ENCODE measurements around the gene RAB7A.
"Not testable (repeated sequence)": the region's sequence is repeated elsewhere in the genome, so short reads cannot be mapped to it uniquely, and the experiment has no call there.

Gene RAB7A

DNA sequence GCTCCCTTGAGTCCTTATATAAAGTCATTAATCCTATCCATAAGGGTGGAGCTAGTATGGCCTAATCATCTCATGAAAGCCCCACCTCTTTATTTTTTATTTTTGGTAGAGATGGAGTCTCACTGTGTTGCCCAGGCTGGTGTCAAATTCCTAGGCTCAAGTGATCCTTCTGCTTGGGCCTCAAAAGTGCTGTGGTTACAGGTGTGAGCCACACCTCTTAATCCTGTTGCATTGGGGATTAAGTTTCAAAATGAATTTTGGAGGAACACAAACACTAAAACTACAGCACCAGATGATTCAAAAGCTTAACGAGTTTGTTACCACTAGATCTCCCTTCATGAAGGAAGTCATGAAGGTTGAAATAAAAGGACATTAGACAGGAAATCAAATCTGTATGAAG is 27.7 kb downstream of the RAB7A start:
- DNase-seq (ENCODE audit: low read depth, low spot score), result no peak

DNA sequence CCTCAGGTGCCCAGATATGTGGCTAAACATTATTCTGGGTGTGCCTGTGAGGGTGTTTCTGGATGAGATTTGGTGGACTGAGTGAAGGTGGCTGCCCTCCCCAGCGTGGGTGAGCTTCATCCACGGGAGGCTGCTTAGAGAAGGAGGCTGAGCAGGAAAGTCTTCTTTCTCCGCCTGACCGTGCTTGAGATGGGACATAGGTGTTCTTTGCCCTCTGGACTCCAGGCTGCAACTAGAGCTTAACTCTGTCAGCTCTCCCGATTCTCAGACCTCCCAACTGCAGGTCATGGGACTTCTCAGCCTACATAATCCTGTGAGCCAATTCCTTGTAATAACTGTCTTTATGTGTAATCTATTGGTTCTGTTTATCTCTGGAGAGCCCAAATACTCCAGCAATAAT is 34.1 kb downstream of the RAB7A start:
- DNase-seq (ENCODE audit: low read depth, low spot score), result no peak

DNA sequence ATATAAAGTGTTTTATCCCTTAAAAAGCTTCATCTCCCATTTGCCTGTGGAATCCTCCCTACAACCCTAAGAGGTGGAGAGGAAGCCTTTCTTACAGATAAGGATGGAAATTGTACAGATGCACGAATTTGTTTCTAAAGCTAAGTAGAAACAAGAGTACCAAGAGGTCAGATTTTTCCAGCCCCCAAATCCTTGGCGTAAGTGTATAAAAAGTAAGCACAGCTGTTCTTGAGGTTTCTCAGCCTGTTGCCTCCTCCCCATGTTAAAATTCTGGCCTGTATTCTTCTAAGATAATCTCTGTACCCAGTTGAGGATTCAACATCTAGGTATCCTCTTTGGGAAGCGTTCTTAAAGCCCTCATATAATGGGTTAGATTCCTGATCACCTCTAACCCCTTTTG is 34.9 kb downstream of the RAB7A start:
- DNase-seq (ENCODE audit: low read depth, low spot score), result no peak

DNA sequence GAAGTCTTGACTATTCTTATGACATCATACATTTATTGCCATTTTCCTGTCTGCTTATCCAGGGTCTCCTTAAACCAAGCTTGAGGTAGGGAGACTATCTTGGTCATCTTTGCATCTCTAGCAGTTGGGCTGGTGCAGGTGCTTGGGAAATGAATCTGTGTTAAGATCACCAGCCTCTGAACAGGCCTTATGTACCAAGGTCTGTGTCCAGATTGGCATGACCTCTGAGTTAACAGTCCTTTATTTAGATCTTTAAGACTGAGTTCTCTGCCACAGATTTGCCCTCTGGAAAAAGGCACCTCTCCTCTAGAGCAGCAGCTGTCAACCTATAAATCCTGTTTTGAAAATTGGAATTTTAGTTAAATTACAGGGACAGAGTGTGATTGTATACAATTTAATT is 35.4 kb downstream of the RAB7A start:
- DNase-seq (ENCODE audit: low read depth, low spot score), result no peak

DNA sequence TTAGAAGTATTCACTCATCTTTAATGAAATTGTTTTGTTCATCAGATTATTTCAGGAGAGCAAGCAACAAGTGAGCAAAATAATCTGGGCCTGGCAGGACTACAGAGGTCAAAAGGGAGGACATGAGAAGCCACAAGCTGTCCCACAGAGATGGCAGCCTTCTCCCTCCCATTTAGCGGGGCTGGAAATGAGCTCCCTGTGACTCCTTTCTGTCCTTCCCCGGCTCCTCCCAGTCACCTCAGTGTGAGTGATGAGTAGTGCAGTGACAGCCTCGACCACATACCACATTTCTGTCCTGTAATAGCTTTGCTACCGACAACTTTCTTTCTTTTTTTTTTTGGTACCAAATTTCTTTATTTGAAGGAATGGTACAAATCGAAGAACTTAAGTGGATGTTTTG is 38.0 kb downstream of the RAB7A start:
- no peak for DNase-seq (ENCODE audit: low read depth, low spot score)

DNA sequence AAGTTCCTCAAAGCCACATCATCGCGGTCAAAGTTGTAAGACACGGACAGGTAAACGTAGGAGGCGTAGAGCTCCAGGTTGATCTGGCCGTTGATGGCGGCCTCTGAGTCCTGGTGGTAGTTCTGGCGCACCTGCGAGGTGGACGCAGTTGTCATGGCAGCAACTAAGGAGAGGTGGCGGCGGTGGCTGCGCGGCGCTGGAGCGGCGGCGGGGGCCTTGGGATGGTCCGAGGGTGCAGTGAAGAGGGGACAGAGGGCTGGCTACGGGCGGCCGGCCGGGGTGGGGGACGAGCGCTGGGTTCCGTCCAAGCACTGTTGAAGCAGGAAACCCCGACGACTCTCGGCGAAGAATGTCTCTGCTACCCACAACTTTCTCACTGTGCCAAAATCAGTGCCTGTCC is 38.9 kb downstream of the RAB7A start:
- DNase-seq (ENCODE audit: low read depth, low spot score), result no peak

DNA sequence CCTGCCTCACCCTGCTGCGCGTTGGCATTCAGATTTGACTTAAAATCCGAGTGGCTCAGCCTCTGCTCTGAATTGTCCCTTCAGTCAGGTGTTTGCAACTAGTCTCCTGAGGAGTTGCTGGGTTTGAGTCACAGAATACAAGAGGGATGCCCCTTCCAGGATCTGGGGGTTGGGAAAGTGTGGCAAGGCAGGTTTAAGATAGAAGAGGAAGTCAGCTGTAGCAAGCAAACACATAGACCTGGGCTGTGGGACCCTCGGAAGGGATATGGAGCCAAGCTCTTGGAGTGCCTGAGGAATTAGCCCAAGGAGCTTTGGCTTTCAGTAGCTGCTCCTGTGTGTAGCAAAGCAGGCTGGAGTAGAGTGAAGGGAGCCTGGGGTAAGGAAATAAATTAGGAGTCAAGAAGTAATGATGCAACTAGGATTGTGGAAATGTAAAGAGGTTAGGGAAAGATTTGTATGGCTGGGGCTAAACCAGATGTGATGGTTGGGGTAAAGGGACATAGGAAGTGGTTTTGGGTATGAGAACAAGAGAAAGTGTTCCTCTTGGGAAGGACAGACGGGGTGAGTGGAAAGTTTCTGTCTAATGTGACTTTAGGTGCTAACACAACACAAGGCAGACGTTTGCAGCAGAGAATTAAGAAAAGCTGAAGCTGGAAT is 41.2 kb downstream of the RAB7A start:
- no peak for DNase-seq (ENCODE audit: low read depth, low spot score)

DNA sequence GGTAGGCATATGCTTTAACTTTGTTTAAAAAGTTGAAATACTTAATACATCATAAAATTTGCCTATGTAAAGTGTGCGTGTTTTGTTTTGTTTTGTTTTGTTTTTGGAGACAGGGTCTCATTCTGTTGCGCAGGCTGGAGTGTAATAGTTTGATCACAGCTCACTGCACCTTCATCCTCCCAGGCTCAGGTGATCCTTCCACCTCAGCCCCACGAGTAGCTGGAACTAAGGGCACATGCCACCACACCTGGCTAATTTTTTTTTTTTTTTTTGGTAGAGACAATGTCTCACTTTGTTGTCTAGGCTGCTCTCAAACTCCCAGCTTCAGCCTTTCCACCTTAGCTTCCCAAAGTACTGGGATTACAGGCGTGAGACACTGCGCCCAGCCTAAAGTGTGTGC is 42.5 kb downstream of the RAB7A start:
- no peak for DNase-seq (ENCODE audit: low read depth, low spot score)

DNA sequence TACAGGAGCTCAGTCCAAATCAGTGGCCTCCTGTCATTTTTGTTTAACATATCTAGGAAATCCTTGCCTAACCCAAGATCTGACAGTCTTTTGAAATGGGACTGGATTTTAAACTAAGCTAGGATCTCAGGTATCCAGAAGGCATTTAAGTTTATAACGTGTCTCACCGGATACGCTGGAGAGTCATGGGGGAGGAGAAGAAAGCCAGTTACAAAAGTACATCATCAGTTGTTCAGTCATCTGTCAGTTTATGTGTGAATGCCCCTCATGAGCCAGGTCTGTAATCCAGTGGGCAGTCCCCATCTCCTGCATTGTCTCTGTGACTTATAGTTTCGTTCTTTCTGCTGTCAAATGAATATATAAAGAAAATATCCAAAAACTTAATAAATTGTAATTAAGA is 44.4 kb downstream of the RAB7A start:
- DNase-seq (ENCODE audit: low read depth, low spot score), result no peak

DNA sequence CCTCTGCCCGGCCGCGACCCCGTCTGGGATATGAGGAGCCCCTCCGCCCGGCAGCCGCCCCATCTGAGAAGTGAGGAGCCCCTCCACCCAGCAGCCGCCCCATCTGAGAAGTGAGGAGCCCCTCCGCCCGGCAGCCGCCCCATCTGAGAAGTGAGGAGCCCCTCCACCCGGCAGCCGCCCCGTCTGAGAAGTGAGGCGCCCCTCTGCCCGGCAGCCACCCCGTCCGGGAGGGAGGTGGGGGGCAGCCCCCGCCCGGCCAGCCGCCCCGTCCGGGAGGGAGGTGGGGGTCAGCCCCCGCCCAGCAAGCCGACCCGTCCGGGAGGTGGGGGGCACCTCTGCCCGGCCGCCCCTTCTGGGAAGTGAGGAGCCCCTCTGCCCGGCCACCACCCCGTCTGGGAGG is 47.2 kb downstream of the RAB7A start:
- not testable (repeated sequence) for DNase-seq (ENCODE audit: low read depth, low spot score)

DNA sequence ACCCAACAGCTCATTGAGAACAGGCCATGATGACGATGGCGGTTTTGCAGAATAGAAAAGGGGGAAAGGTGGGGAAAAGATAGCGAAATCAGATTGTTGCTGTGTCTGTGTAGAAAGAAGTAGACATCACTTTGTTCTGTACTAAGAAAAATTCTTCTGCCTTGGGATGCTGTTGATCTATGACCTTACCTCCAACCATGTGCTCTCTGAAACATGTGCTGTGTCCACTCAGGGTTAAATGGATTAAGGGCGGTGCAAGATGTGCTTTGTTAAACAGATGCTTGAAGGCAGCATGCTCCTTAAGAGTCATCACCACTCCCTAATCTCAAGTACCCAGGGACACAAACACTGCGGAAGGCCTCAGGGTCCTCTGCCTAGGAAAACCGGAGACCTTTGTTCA is 47.6 kb downstream of the RAB7A start:
- DNase-seq (ENCODE audit: low read depth, low spot score), result not testable (repeated sequence)

DNA sequence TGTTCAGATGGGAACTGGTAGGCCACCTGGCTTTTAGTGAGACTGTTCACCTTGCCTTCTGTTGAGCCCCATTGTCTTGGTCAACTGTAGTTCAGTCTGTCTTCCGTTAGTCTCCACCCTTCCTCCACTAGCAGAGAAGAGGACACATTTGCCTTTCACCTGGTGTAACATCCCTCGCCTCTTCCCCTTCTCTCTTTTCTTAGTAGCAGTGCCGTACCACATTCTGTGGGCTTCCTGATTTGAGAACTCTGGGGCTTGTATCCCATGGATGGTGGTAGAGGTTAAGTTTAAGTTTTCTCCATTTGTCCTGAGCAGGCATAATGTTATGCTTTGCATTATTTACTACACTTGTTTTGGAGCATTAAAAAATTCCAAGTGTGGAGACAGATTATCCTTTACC is 49.3 kb downstream of the RAB7A start:
- DNase-seq (ENCODE audit: low read depth, low spot score), result no peak

DNA sequence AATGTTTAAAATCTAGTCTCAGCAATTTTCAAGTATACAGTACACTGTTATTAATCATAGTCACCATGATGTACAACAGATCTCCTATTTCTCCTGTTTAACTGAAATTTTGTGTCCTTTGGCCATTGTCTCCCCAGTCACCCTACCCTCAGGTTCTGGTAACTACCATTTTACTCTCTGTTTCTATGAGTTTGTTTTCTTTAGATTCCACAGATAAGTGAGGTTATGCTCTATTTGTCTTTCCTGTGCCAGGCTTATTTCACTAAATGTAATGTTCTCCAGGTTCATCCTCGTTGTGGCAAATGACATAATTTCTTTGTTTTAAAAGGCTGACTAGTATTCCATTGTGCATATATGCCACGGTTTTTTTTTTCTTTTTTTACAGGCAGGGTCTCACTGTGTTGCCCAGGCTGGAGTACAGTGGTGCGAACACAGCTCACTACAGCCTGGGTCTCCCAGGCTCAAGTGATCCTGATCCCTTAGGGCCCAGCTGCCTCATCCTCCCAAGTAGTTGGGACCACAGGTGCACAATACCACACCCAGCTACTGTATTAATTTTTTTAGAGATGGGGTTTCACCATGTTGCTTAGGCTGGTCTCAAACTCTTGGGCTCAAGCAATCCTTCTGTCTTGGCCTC is 50.0 kb downstream of the RAB7A start:
- no peak for DNase-seq (ENCODE audit: low read depth, low spot score)

DNA sequence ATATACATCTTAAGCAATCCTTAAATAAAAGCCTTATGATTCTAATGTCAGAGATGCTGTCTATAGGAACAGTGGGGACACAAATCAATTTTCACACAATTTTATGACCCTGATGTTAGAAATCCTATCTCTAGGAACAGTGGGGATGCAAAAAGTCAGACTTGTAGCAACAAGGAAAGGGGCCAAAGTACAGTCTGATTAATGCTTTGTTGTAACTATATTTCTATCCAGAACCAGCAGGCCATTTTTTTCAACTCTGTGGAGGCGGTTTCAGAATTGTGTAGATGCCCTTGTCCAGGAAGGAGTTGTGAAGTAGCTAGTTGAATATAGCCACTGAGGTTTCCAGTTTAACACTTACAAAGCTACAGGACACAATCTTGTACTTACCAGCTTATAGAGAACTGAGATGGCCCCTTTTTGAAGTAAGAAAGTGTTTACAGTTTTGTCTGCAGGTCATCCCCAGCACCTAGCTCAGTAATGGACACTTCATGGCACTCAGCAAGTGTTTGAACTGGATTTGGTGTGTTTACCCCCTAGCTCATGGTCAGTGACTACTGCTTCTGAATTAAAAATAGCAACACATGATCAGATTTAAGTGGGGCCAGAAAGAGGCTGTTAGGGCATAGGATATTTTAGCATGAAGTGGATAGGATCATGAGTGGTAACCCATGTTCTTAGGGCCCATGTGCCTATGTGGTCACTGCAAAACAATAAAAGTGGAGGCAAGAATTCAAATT is 54.3 kb downstream of the RAB7A start:
- no peak for DNase-seq (ENCODE audit: low read depth, low spot score)

DNA sequence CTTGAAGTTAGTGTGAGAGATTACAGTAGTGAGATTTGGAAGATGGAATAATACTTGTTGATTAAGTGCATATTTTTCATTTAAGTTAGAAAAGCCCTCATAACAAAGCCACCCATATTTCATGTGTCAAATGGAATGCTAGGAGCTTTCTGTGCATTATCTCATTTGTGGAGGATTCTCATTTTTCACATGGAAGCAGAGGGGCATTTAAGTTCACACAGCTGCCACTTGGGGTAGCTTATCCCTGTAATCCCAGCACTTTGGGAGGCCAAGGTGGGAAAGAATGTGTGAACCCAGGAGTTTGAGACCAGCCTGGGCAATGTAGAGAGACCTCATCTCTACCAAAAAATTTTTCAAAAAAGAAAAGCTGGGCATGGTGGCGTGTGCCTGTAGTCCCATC is 55.2 kb downstream of the RAB7A start:
- DNase-seq (ENCODE audit: low read depth, low spot score), result no peak

DNA sequence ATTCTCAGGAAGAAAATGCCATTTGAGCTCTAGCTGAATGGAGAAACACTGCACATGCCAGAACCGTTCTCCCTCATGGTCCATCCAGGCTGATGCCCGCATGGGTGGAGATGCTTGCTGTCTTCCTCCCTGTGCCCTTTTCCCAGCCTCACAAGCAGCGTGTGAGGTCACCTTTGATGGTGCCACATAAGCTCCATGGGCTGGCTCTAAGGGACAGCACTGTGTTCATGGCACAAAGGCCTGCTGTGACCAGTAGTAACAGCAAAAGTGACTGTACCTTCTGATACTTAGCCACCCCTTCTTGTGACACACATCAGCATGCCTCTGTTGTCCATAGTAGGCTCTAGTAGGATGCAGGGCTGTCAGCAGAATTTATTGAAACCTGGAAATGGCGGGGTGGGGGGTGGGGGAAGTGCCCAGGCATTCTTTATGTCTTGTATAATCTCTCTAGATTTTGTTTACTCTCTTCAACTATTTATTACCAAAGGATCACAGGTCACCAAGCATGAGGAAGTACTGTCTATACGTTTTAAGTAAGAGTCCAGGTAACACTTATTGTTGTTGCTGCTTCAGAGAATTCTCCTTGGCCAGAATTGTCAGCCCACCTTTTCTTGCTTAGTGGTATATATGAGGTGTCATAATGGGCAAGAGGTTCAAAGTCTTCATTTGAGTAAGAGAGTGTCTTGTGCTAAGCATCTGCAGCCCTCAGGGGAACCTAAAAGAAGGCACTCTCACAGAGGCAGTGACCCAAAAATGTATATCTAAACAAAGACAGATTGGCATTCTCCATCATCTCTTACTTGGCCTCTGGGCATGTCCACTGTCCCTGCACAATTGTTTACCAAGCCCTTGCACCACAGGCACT is 56.5 kb downstream of the RAB7A start:
- DNase-seq (ENCODE audit: low read depth, low spot score), result no peak

DNA sequence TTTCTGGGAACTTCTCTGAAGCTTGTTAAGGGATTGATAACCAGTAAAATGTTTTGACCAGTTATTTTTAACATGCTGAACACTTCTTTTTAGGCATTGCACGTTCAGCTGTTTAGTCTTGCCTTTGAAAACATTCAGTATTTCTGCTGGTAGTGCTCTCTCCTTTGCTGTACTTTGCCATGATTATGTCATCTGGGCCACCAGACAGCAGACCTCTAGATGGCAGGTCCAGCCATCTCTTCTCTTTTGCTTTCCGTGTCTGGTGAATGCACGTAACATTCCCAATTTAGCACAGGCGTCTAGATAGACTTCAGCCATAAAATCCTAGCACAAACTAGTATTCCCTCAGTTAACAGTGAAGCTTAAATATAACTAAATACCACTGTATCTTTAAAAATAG is 57.8 kb downstream of the RAB7A start:
- no peak for DNase-seq (ENCODE audit: low read depth, low spot score)

DNA sequence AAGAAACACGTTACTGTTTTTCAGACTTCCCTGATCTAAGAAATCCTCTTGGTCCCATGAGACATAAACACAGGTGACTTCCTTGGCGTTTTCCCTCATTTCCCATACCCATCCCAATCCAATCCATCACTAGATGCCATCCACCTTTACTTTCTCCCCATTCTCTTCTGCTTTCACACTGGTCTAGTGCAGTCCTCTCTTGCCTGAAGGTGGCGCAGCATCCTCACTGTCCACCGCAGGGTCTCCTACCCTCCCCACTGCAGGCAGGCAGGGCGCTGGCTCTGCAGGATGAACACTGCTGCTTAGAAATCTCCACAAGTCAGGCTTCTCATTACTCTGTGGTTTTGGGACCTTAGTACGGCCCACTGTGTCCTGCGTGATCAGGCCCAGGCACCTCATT is 58.2 kb downstream of the RAB7A start:
- no peak for DNase-seq (ENCODE audit: low read depth, low spot score)

DNA sequence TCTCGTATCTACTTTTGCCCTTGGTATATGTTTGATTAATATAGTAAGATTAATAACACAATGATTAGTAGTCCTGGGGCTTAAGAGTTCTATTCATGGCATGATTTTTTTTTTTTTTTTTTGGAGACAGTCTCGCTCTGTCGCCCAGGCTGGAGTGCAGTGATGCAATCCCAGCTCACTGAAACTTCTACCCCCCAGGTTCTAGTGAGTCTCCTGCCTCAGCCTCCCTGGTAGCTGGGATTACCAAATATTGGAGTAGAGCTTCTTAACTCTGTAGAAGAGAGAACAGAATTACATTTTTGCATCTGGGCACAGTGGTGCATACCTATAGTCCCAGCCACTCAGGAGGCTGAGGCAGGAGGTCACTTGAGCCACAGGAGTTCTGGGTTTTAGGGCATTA is 58.9 kb downstream of the RAB7A start:
- DNase-seq (ENCODE audit: low read depth, low spot score), result no peak

DNA sequence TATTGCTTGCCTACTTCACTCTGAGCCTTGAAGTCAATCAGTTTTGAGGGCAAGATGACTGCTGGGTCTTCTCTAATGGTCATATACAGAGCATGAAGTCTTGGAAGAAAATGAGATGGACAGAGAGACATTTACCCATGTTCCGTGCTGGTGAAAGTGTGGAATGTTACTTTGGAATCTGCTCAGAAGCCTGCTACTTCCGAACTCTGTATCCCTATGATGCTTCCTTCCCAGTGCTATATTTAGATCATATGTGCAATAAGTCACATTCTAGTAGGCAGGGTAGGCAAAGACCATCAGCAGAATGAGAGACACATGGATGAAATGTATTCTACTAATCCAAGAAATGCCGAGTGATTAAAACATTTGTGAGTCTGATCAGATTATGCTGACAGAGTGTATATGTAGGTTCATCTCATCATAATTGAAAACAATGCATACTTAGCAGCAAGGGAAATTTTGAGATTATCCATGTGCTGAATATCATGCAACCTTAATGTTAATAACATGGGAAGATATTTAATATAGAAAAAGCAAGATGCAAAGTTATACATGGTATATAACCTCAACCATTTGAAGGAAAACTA is 60.5 kb downstream of the RAB7A start:
- no peak for DNase-seq (ENCODE audit: low read depth, low spot score)
